22Rv1 (cell line): ENCODE measurements around the gene TMEM132D.
A peak's percentile ranks its signal among the peaks of the same experiment; 100 is the strongest.
"Not testable (repeated sequence)": the region's sequence is repeated elsewhere in the genome, so short reads cannot be mapped to it uniquely, and the experiment has no call there.

ENCODE experiments used
- H3K27ac ChIP-seq: fragments of 450-650 bp; 2 replicates; pipeline ENCODE4 v1.5.1; 2017
- ZFX ChIP-seq: fragments of 450-650 bp; IDR thresholded peaks from 2 replicates; pipeline ENCODE4 v1.6.1; 2017; ENCODE audit warnings: antibody characterized with exemption, borderline replicate concordance
- TF ChIP-seq, protein P1 (sequence below): fragments of 450-650 bp; IDR thresholded peaks from 2 replicates; pipeline ENCODE4 v1.5.1; 2017; ENCODE audit warnings: mild to moderate bottlenecking

Gene TMEM132D

DNA sequence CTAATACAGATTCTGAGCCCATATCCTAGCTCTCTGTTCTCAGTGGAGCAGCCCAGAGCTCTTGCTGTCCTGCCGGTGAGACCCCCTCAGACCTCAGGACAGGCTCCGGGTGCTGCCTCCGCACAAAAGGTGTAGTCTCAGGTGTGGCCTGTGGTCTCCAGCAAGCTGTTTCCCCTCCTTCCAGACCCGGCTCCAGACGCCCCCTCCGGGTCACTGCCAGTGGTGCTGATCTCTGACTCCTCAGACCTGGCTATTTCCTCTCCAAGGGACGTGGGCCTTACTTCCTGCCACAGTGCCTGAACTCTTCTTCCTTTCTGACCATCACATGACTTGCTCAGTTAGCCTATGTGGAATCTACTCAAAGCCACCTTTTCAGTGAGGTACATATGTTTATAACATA lies 713.0 kb downstream of the TMEM132D start:
- TF ChIP-seq ZFX = no peak
- TF ChIP-seq, protein P1, sequence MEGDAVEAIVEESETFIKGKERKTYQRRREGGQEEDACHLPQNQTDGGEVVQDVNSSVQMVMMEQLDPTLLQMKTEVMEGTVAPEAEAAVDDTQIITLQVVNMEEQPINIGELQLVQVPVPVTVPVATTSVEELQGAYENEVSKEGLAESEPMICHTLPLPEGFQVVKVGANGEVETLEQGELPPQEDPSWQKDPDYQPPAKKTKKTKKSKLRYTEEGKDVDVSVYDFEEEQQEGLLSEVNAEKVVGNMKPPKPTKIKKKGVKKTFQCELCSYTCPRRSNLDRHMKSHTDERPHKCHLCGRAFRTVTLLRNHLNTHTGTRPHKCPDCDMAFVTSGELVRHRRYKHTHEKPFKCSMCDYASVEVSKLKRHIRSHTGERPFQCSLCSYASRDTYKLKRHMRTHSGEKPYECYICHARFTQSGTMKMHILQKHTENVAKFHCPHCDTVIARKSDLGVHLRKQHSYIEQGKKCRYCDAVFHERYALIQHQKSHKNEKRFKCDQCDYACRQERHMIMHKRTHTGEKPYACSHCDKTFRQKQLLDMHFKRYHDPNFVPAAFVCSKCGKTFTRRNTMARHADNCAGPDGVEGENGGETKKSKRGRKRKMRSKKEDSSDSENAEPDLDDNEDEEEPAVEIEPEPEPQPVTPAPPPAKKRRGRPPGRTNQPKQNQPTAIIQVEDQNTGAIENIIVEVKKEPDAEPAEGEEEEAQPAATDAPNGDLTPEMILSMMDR = no peak
- no peak overlapping the region for H3K27ac ChIP-seq

DNA sequence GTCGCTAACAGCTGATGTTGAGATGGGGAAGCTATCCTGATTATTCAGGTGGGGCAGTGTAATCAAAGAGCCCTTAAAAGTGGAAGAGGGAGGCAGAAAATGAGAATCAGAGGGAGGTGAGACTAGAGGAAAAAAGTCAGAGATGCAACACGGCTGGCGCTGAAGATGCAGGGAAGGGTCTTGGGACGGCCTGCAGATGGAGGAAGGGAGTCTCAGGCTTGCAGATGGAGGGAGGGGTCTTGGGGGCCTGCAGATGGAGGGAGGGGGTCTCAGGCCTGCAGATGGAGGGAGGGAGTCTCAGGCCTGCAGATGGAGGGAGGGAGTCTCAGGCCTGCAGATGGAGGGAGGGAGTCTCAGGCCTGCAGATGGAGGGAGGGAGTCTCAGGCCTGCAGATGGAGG lies 713.9 kb downstream of the TMEM132D start:
- H3K27ac ChIP-seq = not testable (repeated sequence)

DNA sequence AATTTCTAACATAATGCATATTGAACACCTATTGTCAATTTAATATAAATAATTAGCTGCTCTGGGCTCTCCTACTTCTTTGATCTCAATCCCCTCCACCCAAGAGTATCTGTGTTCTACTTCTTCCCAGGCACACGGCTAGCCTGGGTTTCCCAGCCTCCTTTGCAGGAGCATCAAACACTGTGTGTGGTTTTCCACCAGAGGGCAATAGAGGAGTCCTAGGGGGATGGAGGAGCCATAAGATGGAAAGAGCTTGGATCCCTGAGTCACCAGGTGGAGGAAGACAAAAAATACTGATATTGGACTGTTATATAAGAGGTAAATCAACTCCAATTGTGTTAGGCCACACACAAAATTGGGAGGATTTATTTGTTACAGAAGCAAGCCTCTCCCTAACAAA lies 716.9 kb downstream of the TMEM132D start:
- TF ChIP-seq, protein P1 = peak; percentile 67
- TF ChIP-seq ZFX = no peak
- H3K27ac ChIP-seq = no peak overlapping the region

DNA sequence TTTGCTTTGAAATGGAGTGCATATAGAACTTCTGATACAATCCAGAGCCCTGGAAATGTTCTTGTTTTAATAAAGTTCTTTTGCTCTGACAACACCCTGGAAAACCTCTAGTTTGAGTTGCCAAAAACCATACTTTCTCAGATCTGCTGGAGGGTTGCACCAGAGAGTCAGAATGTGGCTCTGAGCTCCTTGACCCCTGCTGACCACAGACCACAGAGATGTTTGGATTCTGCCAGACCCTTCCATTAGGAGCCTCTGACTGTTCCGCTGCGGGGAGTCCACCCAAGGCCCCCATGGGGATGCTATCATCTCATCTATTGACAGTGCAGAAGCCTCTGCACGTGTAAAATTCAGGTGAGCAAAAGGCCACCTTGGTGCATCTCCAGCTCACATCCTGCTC lies 718.0 kb downstream of the TMEM132D start:
- no peak overlapping the region for H3K27ac ChIP-seq
- no peak for TF ChIP-seq ZFX
- TF ChIP-seq, protein P1 = no peak

DNA sequence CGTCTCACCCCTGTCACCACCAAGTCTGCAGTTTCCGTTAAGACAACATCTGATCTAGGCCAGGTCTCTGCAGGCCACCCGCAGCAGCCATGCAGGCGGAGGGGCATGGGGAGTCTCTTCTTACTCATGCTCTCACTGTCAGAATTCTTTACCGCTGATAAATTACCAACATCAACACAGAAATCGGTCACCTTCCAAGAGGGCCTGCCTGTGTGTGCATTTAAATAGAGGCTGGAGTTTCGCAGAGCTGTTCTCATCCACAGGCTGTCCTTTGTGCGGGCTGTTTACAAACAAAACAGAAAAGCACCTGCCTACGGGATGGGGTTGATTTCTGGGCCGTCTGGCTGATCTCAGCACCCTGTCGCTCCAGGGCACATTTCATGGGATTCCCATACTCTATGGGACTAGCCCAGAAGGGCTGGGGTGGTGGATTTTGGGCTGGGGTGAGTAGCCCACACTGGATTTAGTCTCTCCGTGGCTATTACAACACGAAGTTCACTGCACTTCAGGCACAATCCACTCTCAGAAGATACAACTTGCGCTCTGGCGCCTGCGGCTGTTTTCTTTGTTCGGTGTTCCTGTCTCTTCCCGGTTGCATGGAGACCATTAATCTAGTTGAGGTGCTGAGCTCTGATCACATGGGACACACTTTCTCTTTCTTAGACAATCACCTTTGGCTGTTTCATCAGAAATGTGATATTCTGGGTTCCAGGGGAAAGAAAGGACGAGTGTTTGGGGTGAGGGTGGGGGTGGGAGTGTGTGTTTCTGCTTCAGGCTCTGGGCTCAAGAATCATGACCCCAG lies 719.5 kb downstream of the TMEM132D start:
- TF ChIP-seq ZFX = no peak
- TF ChIP-seq, protein P1 = no peak
- H3K27ac ChIP-seq = no peak overlapping the region

DNA sequence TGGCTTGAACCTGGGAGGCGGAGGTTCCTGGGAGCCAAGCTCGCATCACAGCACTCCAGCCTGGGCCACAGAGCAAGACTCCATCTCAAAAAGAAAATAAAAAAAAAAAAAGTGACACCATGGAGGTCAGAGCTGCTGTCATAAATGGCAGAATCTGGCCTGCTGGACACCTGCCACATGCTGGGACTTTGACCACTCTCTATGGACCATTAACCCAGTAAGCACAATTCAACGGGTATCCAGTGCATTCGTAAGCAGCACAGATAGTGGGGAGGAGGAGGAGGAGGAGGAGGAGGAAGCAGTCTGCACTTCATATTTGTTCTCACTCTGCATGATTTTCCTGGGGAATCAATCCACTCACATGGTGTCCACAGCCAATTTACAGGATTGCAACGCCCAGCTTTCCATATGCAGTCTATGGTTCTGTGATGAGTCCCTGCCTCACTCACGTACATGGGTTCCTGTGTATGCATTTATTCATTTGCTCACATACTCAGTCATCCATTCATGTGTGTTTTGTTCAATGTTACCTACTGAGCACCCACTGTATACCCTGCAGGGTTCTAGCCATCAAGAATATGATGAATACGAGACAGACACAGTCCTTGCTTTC lies 723.8 kb downstream of the TMEM132D start:
- TF ChIP-seq, protein P1 = no peak
- TF ChIP-seq ZFX = no peak
- no peak overlapping the region for H3K27ac ChIP-seq

DNA sequence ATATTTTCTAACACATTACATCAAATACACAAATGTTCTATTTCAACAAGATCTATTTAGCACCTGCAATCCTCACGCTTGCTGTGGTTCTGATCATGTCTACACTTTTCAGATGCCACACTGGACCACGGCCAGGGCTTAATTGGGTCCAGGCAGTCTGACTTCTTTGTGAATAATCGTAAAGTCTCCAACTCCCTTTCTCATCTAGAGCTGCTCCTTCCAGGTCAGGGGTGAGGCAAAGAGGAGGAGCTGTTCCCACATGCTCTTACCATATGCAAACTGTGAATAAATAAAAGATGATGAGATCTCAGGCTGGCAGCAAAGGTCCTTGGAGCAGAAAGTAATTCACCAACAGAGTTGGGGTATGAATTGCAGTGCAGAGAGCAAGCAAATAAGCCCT lies 733.9 kb downstream of the TMEM132D start:
- TF ChIP-seq ZFX = no peak
- TF ChIP-seq, protein P1 = no peak

More for the DNA sequence above, 733.9 kb downstream of the TMEM132D start:
- H3K27ac ChIP-seq = no peak overlapping the region
